Measurements from ENCODE around the gene COL27A1. TPM values are rescaled to one million over a fixed set of nuclear protein-coding genes. Genes with fewer than 3 reads are reported as not detected.
A peak's percentile ranks its signal among the peaks of the same experiment; 100 is the strongest.

Gene COL27A1
- total RNA-seq, 3 donors from 2014 or later = 3.1 to 13.6 (median 4.0) TPM

DNA sequence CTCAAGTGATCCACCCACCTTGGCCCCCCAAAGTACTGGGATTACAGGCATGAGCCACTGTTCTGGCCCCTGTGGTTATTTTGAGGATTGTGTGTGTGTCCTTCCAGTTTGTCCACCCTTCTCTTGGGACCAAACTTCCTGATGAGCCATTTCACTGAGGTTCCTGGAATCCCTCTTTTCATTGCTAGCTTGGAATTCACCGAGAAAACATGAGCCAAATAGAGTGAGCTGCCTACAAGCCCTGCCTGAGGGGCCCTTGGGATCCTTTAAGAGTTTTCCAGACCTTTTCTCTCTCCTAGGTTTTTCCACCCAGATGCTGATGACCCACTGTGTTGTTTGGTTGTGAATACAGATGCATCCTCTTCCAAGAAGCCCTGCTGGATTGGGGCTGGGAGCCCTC lies 43.0 kb upstream of the COL27A1 start:
- intact Hi-C loops (cut with DNase I, micrococcal nuclease) = no loop called here
- DNase-seq (no peak), ATAC-seq (no peak)
- H3K36me3 ChIP-seq (ENCODE audit: low read depth) = no peaks in the 10 kb centered on the region
- no peaks in the 10 kb centered on the region for H3K9me3 ChIP-seq
- H3K4me3 ChIP-seq = no peak overlapping the region
- H3K4me1 ChIP-seq (ENCODE audit: low read depth) = peaks cover 4% of the 10 kb centered on the region
- TF ChIP-seq, protein P1, sequence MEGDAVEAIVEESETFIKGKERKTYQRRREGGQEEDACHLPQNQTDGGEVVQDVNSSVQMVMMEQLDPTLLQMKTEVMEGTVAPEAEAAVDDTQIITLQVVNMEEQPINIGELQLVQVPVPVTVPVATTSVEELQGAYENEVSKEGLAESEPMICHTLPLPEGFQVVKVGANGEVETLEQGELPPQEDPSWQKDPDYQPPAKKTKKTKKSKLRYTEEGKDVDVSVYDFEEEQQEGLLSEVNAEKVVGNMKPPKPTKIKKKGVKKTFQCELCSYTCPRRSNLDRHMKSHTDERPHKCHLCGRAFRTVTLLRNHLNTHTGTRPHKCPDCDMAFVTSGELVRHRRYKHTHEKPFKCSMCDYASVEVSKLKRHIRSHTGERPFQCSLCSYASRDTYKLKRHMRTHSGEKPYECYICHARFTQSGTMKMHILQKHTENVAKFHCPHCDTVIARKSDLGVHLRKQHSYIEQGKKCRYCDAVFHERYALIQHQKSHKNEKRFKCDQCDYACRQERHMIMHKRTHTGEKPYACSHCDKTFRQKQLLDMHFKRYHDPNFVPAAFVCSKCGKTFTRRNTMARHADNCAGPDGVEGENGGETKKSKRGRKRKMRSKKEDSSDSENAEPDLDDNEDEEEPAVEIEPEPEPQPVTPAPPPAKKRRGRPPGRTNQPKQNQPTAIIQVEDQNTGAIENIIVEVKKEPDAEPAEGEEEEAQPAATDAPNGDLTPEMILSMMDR (IDR thresholded peaks at IDR 0.05) = no peak

DNA sequence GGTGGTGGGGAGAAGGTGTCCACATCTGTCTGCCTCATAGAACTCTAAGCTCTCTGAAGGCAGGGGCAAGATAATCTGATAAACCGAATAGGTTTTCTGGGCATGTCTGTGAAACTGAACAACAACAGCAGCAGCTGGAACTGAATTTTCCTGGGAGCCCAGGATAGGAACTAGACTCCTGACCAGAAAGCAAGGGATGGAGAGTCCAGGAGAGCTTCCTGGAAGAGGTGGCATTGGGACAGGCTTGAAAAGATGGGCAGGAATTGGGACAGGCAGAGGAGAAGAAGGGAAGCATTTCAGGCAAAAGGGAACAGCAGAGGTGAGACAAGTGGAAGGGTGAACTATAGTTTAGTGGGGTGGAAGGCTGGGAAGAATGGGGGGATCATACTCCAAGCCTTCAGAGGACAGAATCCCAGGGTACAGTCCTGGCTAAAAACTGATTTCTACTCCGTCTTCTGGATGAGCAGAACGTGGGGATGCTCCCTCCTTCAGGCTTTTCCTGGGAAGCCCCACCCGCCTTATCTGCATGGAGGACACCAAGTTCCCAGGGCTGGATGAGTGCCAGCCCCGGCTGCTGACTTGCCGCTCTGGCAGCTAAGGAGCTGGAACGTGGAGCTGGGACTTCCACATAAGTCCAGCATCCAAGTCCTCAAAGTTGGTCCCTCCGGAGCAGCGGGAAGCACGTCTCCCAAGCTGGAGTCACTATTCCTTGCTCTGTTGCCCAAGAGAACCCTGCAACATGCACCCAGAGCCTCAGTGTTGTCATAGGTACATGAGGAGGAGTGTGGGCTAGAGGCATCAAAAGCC lies 42.4 kb upstream of the COL27A1 start:
- intact Hi-C loops (cut with DNase I, micrococcal nuclease) = no loop called here
- H3K9me3 ChIP-seq = no peaks in the 10 kb centered on the region
- TF ChIP-seq, protein P1 (IDR thresholded peaks at IDR 0.05) = no peak
- ATAC-seq (peak; percentile 69), DNase-seq (peak; percentile 78 to 79 (median 79))
- no peak overlapping the region for H3K4me3 ChIP-seq
- H3K4me1 ChIP-seq (ENCODE audit: low read depth) = peaks cover 4% of the 10 kb centered on the region
- H3K36me3 ChIP-seq (ENCODE audit: low read depth) = no peaks in the 10 kb centered on the region

DNA sequence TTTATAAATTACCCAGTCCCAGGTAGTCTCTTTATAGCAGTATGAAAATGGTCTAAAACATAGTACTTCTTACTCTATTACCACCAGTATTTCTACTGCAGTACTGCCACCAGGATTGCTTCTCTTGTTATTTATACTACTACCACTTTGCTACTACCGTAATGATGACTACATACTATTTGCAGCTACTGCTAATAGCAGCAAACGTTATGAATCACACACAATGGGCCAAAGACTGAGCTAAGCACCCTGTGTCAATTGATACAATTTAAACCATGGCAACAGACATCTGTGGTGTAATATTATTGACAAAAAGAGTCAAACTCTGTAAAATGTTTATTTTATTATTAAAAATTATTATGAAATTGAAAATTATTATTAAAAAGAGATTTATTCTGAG lies 41.0 kb upstream of the COL27A1 start:
- DNase-seq = no peak
- H3K36me3 ChIP-seq (ENCODE audit: low read depth) = no peaks in the 10 kb centered on the region
- intact Hi-C loops (cut with DNase I, micrococcal nuclease) = no loop called here
- ATAC-seq = no peak
- TF ChIP-seq, protein P1 (IDR thresholded peaks at IDR 0.05) = no peak
- H3K4me3 ChIP-seq = no peak overlapping the region
- no peaks in the 10 kb centered on the region for H3K9me3 ChIP-seq
- H3K4me1 ChIP-seq (ENCODE audit: low read depth) = peaks cover 4% of the 10 kb centered on the region

DNA sequence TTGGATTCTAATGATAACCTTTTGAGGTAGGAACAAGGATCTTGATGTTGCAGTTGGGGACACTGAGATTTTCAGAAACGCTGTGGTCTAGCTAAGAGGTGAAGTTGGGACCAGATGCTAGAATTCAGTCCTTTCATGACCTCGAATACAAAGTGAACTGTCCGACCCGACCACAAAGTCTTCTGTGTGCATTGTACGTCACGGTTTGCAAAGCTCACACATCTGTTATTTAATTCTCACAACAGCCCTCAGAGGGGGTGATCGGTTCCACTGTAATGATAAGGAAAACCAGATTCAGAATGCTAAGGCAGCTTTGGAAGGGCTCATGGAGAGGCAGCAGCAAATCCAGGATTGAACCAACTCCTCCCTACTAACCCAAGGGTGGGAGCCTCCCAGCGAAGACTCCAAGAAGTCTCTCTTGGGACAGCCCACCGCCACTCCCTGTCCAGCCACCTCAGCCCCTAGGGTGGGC lies 39.6 kb upstream of the COL27A1 start:
- peaks cover 4% of the 10 kb centered on the region for H3K4me1 ChIP-seq (ENCODE audit: low read depth)
- H3K9me3 ChIP-seq = no peaks in the 10 kb centered on the region
- TF ChIP-seq, protein P1 (IDR thresholded peaks at IDR 0.05) = no peak
- ATAC-seq (no peak), DNase-seq (no peak)
- no peaks in the 10 kb centered on the region for H3K36me3 ChIP-seq (ENCODE audit: low read depth)
- intact Hi-C loops (cut with DNase I, micrococcal nuclease) = no loop called here
- no peak overlapping the region for H3K4me3 ChIP-seq

DNA sequence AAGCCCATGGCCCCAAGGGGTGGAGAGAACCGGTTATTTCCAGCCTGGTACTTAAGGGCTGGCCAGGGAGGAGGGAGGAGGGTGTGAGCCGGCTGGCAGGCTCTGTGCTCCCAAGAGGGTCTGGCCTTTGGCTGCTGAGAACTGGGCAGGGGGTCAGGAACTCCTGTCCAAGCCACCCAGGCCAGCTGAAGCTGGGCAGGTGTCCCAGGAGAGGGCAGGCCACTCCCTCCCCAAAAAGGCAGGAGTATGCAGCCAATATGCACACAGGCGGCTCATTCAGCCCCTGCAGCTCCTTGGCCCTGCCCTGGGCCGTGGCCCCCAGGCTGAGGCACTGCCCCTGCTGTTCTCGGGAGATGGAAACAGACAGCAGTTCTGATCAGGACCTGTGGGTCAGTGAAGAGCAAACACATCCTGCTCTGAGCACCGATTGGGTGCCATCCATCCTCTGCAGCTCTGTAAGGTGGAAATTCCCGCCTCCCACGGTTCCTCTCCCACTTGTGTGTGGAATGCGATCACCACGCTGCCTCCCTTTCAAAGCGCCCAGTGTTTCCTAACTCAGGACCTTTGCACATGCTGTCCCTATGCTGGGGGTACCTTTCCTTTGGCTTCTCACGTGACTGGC lies 39.1 kb upstream of the COL27A1 start:
- TF ChIP-seq, protein P1 (IDR thresholded peaks at IDR 0.05) = no peak
- no peak for ATAC-seq
- DNase-seq = no peak

More for the DNA sequence above, 39.1 kb upstream of the COL27A1 start:
- no peak overlapping the region for H3K4me3 ChIP-seq
- intact Hi-C loops (cut with DNase I, micrococcal nuclease) = no loop called here
- H3K9me3 ChIP-seq = no peaks in the 10 kb centered on the region
- peaks cover 4% of the 10 kb centered on the region for H3K4me1 ChIP-seq (ENCODE audit: low read depth)
- no peaks in the 10 kb centered on the region for H3K36me3 ChIP-seq (ENCODE audit: low read depth)
